ENCODE data around the gene WWOX.

The WWOX gene

DNA sequence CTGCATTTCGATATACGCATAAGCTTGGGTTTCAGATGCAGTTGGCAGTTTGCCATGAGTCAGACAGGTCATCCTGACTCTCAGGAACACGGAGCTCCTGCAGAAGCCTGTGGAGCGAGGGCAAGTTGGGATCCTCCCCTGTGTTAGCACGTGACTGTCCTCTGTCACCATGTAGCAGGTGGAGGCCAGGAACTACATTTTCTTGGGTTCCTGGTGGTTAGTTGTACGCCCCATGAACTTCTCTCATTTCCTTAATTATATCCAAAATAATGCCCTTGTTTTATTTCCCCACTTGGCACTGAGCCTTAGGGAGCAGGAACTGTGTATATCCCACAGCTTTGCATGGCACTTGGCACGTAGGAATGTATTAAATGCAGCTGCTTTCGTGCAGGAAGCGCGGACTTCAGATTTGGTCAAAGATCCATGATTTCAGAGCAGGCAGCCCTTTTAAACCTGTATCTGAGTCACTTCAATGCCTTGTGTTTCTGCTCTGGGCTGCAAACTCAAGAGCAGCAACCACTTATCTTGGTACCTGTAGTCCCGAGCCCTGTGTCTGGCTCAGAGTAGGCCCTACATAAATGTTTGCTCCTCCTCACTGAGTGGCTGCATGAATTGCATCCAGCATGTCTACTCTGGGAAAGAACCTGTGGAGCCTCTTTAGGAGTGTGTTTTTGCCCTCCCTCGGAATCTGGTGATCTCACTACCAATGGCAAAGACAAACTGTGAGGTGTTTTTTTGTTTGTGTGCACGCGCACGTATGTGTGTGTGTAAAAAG, 1072.7 kb downstream of the WWOX start:
- no peak for DNase-seq

DNA sequence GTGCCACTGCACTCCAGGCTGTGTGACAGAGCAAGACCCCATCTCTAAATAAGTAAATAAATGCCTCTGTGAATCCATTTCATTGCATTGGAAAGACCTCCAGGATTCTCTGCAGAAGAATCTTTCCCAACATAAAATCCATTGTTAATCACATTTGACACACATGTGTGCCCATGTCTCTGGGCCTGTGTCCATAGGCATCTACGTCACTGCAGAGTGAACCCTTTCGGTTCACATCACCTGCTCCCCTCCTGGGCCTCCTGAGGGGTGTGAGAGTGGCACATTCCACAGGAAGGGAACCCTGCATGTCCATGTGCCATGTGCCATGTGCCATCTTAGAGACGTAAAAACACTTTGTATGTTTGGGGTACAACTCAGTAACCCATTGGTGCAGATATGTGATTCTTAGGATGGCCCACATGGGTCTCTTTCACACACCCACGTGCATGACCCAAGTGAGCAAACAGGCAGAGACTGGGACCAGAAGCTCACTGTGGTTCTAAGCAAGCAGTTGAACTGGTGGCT, 1073.6 kb downstream of the WWOX start:
- no peak for DNase-seq

- DNase-seq, result no peak
These were observed 1074.5 kb downstream of the WWOX start for GRCh38 chr16:79173919-79174318.

- DNase-seq, result no peak
These were observed 1076.0 kb downstream of the WWOX start for GRCh38 chr16:79175286-79176057.

GRCh38 chr16:79177018-79177417, 1077.6 kb downstream of the WWOX start:
- no peak for DNase-seq

DNA sequence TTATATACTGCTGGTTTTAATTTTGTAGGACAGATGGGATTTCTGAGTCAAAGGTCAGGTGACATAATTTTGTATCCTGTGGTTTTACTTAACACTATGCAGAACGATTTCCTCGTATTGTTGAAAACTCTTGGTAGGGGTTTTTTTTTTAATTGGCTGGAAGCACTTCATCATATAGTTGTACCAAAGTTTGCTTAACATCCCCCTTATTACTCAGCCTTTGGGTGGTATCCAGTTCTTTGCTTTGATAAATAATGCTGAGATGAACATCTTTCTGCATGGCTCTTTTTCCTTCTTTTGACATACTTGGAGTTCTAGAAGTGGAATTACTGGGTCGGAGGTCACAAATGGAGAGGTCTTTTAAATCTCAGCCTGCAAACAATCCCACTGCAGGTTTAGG, 1082.0 kb downstream of the WWOX start:
- DNase-seq, result no peak

DNA sequence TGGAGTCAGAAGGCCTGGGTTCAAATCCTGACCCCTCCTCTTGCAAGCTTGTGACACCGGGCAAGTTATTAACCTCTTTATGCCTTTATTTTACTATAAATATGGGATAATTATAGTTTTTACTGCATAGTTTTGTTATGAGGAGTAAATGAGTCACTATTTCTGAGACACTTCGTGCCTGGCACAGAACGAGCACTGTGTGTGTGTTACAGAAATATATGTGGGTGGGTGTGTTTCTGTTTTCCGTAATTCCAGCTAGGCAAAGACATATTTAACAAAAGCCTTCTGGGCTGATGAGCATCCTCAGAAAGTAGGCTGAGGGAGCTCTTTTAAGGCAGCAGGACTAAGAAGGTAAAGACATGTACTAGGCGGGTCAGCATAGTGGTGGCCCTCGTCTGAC, 1083.2 kb downstream of the WWOX start:
- no peak for DNase-seq

GRCh38 chr16:79183571-79183970, 1084.1 kb downstream of the WWOX start:
- no peak for DNase-seq

- DNase-seq, result no peak
These were observed 1085.1 kb downstream of the WWOX start for GRCh38 chr16:79184464-79185030.

DNA sequence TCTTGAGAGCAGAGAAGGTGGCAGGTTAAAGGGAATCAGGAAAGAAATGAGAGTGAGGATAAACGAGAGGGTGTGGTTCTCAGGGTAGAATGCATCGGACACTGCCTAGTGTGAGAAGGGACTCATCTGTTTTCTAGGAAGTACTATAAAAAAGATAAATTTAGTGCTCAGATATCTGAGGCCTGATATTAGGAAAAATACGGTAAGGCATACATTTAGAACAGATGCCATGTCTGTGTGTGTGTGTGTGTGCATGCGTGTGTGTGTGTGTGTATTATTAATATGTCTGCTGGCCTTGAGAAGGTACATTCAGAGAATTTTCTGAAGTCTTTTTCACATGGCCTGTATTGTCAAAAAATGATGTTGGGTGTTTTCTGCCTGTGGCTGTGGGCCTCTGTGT, 1086.3 kb downstream of the WWOX start:
- DNase-seq, result no peak

DNA sequence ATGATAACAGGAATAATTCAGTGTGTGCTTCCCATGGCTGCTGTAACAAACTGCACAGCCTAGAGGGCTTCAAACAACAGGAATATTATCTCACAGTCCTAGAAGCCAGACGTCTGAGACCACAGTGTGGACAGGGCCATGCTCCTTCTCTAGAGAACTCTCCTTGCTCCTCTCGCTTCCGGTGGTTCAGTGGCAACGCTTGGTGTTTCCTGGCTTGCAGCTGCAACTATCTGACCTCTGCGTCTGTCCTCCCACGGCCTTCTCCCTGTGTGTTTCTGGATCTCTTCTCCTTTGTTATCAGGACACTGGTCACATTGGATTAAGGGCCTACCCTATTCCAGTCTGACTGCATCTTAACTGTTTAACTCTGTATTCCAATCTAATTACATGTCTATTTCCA, 1086.7 kb downstream of the WWOX start:
- no peak for DNase-seq

DNA sequence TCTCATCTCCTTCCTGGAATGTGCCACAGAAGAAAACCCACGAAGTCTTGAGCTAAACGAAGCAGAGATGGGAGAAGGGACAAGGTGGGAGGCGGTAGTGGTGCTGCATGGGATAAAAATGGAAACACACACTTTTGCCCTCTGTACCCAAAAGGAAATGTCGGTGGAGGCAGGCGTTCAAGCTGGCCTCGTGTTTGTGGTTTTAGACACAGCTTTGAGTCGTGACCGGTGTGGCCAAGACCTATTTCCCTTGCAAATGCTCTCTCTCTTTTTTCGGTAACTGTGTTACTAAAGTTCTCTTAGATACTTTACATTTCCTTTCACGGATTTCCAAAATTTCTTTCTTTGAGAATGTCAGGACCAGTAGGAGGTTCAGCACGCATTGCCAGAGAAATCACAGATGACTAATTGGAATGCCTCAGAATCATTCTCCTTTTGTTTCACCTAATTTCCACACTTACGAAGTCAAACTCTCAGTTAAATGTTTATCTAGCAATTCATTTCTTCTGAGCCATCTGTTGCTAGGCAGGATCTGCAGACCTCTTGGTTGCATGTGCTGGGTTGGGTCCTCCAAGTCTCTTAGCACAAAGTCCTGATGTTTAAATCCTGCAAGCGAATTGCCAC, 1088.8 kb downstream of the WWOX start:
- DNase-seq, result no peak

DNA sequence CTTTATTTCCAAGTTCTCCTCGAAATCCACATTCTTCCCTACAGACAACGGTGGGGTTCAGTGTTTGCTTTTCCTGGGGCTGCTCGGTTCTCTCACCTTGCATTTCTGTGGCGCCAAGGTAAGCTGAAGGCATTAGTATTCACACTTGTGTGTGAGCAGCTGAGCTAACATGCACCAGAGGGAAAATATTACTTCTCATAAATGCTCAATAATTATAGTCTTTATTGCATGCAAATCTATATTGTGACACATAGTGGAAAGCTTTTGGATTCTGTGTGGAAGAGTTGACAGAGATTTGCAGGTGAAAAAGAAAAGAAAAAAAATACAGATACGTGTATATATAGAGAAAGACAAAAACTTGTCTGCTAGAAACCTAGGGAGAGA, 1089.3 kb downstream of the WWOX start:
- no peak for DNase-seq

GRCh38 chr16:79190542-79190941, 1091.1 kb downstream of the WWOX start:
- no peak for DNase-seq

DNA sequence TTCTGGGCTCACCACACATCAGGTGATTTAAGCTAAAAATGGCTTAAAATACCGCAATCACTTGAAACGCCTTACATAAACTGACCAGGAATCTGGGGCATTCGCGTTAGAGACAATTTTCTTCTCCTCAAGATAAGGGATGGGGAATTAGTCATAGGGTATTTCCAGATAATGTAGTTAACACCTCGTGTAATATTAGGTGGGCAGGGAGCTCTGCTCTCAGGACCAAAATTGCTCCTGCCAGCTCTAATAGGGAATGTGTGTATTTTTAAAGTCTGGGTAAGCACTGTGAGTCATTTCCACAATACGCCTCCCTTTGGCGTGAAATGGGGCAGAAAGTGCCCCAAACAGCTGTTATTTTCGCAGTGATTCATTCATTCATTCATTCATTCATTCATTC, 1092.5 kb downstream of the WWOX start:
- DNase-seq, result no peak

DNA sequence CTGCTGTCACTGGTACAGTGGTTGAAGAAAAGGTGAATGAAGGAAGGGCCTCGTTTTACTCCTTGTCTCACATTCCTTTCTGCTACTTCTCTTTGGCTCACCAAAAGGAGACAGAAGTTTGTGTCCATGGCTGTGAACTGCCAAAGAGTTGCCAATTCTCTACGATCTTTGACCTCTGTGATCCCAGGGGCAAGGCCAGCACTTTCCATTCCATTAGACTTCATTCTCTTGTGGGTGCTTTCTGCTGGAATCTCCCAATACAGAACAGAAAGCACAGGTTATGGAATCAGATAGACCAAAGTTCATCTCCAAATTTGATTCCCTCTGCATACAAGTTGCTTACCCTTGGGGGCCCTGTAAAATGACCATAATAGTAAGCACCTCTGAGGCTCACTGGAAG, 1093.5 kb downstream of the WWOX start:
- no peak for DNase-seq

- DNase-seq, result no peak
These were observed 1094.8 kb downstream of the WWOX start for GRCh38 chr16:79194291-79194690.

DNA sequence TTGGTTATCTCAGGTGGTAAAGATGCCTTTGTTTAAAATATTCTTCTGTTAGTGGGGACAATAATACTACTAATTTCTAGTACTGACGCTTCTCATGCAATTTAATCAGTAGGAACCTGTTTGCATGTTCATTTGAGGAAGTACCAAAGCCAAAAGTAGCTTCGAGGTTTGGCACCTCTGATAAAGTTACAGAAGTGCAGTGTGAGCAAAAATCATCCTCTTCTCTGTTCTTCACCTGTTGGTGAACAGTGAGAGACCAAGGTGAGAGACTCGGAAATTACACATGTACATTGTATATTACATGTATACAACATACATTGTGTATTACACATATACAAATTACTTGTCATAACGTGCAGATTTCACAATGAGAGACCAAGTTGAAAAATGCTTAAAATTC, 1096.5 kb downstream of the WWOX start:
- no peak for DNase-seq

DNA sequence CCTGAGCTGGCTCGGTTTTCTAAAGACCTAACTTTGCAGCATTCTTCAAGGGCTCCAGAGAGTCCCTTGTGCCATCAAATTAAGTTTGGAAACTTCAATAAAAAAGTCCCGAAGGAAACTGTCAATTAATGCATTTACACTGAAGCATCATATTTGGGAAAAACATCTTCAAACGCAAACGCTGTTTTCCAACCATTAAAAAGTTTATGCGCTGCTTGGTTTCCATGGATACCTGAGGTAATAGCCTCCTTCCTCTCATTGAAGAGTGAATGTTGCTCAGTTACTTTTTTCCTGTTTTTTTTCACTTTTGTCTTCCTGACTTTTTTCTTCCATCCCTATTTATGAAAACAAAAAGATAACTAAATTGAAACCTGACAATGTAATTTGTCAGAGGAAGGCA, 1102.0 kb downstream of the WWOX start:
- DNase-seq, result no peak

- DNase-seq, result no peak
These were observed 1103.5 kb downstream of the WWOX start for GRCh38 chr16:79202977-79203376.

GRCh38 chr16:79204486-79204885, 1105.0 kb downstream of the WWOX start:
- DNase-seq, result no peak

GRCh38 chr16:79206889-79207288, 1107.4 kb downstream of the WWOX start:
- no peak for DNase-seq

DNA sequence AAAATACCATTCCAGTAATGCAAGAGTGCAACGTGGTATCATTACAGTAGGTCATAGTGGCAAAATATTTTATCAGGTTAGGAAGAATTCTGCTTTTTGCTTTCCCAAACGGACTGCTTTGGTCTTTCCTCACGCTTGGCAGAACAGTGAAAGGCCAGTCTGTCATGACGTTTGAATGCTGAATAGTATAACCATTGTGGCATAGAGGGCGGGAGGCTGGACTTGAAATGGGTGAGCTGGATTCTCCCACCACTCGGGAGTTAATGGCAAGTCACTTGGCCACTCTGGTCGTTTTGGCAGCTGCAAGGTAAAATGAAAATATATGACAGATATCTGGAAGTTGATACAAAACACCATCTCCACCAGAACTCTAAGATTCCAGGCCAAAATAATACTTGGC, 1109.9 kb downstream of the WWOX start:
- DNase-seq, result no peak

DNA sequence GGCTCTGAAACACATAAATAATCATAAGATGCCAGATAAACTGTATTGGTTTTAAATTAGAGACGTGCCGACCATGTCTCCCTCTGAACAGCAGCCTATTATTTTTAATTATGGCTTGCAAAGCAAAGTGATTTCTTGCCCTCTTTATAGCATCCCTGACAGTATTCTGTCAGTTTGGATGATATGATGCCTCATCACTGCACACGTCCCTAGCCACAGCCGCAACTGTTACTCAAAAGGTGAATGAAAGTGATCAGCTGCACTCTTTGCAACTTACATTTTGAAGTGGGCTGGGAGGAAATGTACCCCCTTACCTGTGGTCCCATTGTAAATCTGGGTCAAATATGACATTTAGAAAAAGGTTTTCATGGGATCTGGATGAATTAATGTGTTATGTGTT, 1111.2 kb downstream of the WWOX start:
- no peak for DNase-seq

Measured in stimulated activated naive CD4-positive, alpha-beta T cell (primary cell).